H9 (cell line): ENCODE measurements around the gene PAXX. TPM values are rescaled to one million over a fixed set of nuclear protein-coding genes. Genes with fewer than 3 reads are reported as not detected.

Experiments used
- DNase-seq: peaks from one replicate; pipeline ENCODE4 v3.0.0-alpha.2; 2017
- H2AFZ ChIP-seq: one replicate; pipeline ENCODE4 v1.6.1; 2013; ENCODE audit warnings: mild to moderate bottlenecking, low read length, control low read depth, moderate library complexity
- H2AK5ac ChIP-seq: 2 replicates; pipeline ENCODE4 v1.6.1; 2013; ENCODE audit warnings: low read length, control low read depth, mixed read lengths; ENCODE audit not compliant: insufficient read length
- H2BK120ac ChIP-seq: one replicate; pipeline ENCODE4 v1.6.1; 2013; ENCODE audit warnings: low read depth, mild to moderate bottlenecking, low read length, control low read depth, inconsistent platforms; ENCODE audit not compliant: poor library complexity, severe bottlenecking
- H2BK12ac ChIP-seq: 2 replicates; pipeline ENCODE4 v1.6.1; 2013; ENCODE audit warnings: low read length, control low read depth, mixed read lengths, low read depth; ENCODE audit not compliant: insufficient read length
- H2BK15ac ChIP-seq: 2 replicates; pipeline ENCODE4 v1.6.1; 2013; ENCODE audit warnings: low read depth, low read length, control low read depth
- H2BK20ac ChIP-seq: one replicate; pipeline ENCODE4 v1.6.1; 2013; ENCODE audit warnings: low read depth, mild to moderate bottlenecking, low read length, control low read depth, inconsistent platforms; ENCODE audit not compliant: poor library complexity, severe bottlenecking
- H2BK5ac ChIP-seq: 2 replicates; pipeline ENCODE4 v1.6.1; 2013; ENCODE audit warnings: low read length, control low read depth, mixed read lengths; ENCODE audit not compliant: insufficient read length
- H3K14ac ChIP-seq: 2 replicates; pipeline ENCODE4 v1.6.1; 2013; ENCODE audit warnings: low read length, control low read depth; ENCODE audit not compliant: insufficient read depth
- H3K18ac ChIP-seq: 2 replicates; pipeline ENCODE4 v1.6.1; 2013; ENCODE audit warnings: low read depth, mild to moderate bottlenecking, mixed read lengths, low read length, control low read depth; ENCODE audit not compliant: insufficient read length
- H3K23ac ChIP-seq: 2 replicates; pipeline ENCODE4 v1.6.1; 2013; ENCODE audit warnings: low read length, control low read depth, mixed read lengths, low read depth; ENCODE audit not compliant: insufficient read length
- H3K23me2 ChIP-seq: 2 replicates; pipeline ENCODE4 v1.6.1; 2013; ENCODE audit warnings: low read depth, mild to moderate bottlenecking, mixed read lengths, low read length, control low read depth; ENCODE audit not compliant: insufficient read length, poor library complexity, severe bottlenecking
- H3K27ac ChIP-seq: 2 replicates; pipeline ENCODE4 v1.5.1; 2013; ENCODE audit warnings: low read length, control low read depth, mixed read lengths, low read depth; ENCODE audit not compliant: insufficient read length
- H3K27me3 ChIP-seq: 2 replicates; pipeline ENCODE4 v1.6.1; 2013; ENCODE audit warnings: low read length, control low read depth, inconsistent platforms; ENCODE audit not compliant: insufficient read depth
- H3K4ac ChIP-seq: 2 replicates; pipeline ENCODE4 v1.6.1; 2013; ENCODE audit warnings: low read depth, mild to moderate bottlenecking, control low read depth, inconsistent platforms, low read length, moderate library complexity
- H3K4me1 ChIP-seq: 2 replicates; pipeline ENCODE4 v1.6.1; 2013; ENCODE audit warnings: low read length, control low read depth, inconsistent platforms; ENCODE audit not compliant: insufficient read depth
- H3K4me2 ChIP-seq: 2 replicates; pipeline ENCODE4 v1.6.1; 2013; ENCODE audit warnings: low read length, control low read depth, mixed read lengths; ENCODE audit not compliant: insufficient read length, insufficient read depth
- H3K56ac ChIP-seq: 2 replicates; pipeline ENCODE4 v1.6.1; 2013; ENCODE audit warnings: low read depth, mild to moderate bottlenecking, mixed read lengths, low read length, control low read depth; ENCODE audit not compliant: insufficient read length
- H3K79me1 ChIP-seq: 2 replicates; pipeline ENCODE4 v1.6.1; 2013; ENCODE audit warnings: low read depth, mild to moderate bottlenecking, moderate library complexity, low read length, control low read depth, inconsistent platforms; ENCODE audit not compliant: insufficient read depth, poor library complexity, severe bottlenecking
- H3K79me2 ChIP-seq: 2 replicates; pipeline ENCODE4 v1.6.1; 2013; ENCODE audit warnings: low read length, control low read depth, inconsistent platforms; ENCODE audit not compliant: insufficient read depth
- H3K9ac ChIP-seq: 2 replicates; pipeline ENCODE4 v1.6.1; 2013; ENCODE audit warnings: low read length, control low read depth, mixed read lengths; ENCODE audit not compliant: insufficient read length; ENCODE audit errors: extremely low read depth
- H3K9me3 ChIP-seq: one replicate; pipeline ENCODE4 v1.6.1; 2013; ENCODE audit warnings: low read depth, low read length, inconsistent platforms; ENCODE audit not compliant: control insufficient read depth
- H3T11ph ChIP-seq: one replicate; pipeline ENCODE4 v1.6.1; 2013; ENCODE audit warnings: mild to moderate bottlenecking, low read length, control low read depth, inconsistent platforms
- H4K20me1 ChIP-seq: one replicate; pipeline ENCODE4 v1.6.1; 2013; ENCODE audit not compliant: control insufficient read depth, insufficient read length, insufficient read depth
- H4K5ac ChIP-seq: 2 replicates; pipeline ENCODE4 v1.6.1; 2013; ENCODE audit warnings: low read depth, mild to moderate bottlenecking, mixed read lengths, low read length, control low read depth; ENCODE audit not compliant: insufficient read length
- H4K8ac ChIP-seq: replicated peaks from 2 replicates; pipeline ENCODE4 v1.6.1; 2013; ENCODE audit warnings: low read length, control low read depth, mixed read lengths, low read depth; ENCODE audit not compliant: insufficient read length
- H4K91ac ChIP-seq: 2 replicates; pipeline ENCODE4 v1.6.1; 2013; ENCODE audit warnings: low read depth, mild to moderate bottlenecking, moderate library complexity, mixed read lengths, low read length, control low read depth; ENCODE audit not compliant: insufficient read length
- H3K27ac Mint-ChIP-seq, 3 experiments: 2 replicates in 2 of 3; 3 replicates in 1 of 3; pipeline ENCODE4 v1.8.0; 2020 to 2021; ENCODE audit warnings: mixed read lengths in 3 of 3, mild to moderate bottlenecking in 1 of 3, moderate library complexity in 1 of 3
- H3K27me3 Mint-ChIP-seq: 2 replicates; pipeline ENCODE4 v1.8.0; 2021; ENCODE audit warnings: low read depth, mild to moderate bottlenecking, moderate library complexity, mixed read lengths
- H3K36me3 Mint-ChIP-seq, 3 experiments: 2 replicates in 2 of 3; 3 replicates in 1 of 3; pipeline ENCODE4 v1.8.0; 2020 to 2021; ENCODE audit warnings: low read depth in 3 of 3, mixed read lengths in 3 of 3; ENCODE audit not compliant: insufficient read depth in 1 of 3
- H3K4me1 Mint-ChIP-seq, 2 experiments: 2 replicates each; pipeline ENCODE4 v1.8.0; 2020; ENCODE audit warnings: mixed read lengths in 2 of 2
- H3K4me3 Mint-ChIP-seq, 2 experiments: 2 replicates in 1 of 2; 3 replicates in 1 of 2; pipeline ENCODE4 v1.8.0; 2020 to 2021; ENCODE audit warnings: mild to moderate bottlenecking in 2 of 2, mixed read lengths in 2 of 2, moderate library complexity in 1 of 2
- H3K9me3 Mint-ChIP-seq, 2 experiments: 2 replicates in 1 of 2; 3 replicates in 1 of 2; pipeline ENCODE4 v1.8.0; 2020; ENCODE audit warnings: mild to moderate bottlenecking in 2 of 2, mixed read lengths in 2 of 2, moderate library complexity in 1 of 2
- CTCF ChIP-seq: fragments of 200-600 bp; sonication (generic); conservative IDR thresholded peaks from 3 replicates; pipeline ENCODE4 v1.8.0; 2021; ENCODE audit warnings: antibody characterized with exemption, mild to moderate bottlenecking
- WGBS: extraction: QIAGEN DNeasy Blood & Tissue Kit; methylation state at CpG from one replicate; pipeline ENCODE4 v1.1.7; 2013; ENCODE audit warnings: missing lambda C conversion rate, low lambda C conversion rate, mixed read lengths; ENCODE audit not compliant: insufficient read length; ENCODE audit errors: extremely low coverage; 5-methylcytosine and 5-hydroxymethylcytosine counted together
- total RNA-seq: library from RNA; stranded (reverse); gene quantifications from 2 replicates; pipeline ENCODE4 v1.2.1, GENCODE V29; 2021

PAXX gene
- total RNA-seq, 1 experiment from 2014 or later: 51.2 TPM

GRCh38 chr9:137021568-137021978 is 29.4 kb downstream of the PAXX start:
- H3K23me2 ChIP-seq: no peaks in the 10 kb centered on the region
- no peaks in the 10 kb centered on the region for H3K9me3 Mint-ChIP-seq
- WGBS: no CpG with 5 or more reads among the region's 6 CpGs

More at GRCh38 chr9:137021568-137021978, 29.4 kb downstream of the PAXX start:
- Mint-ChIP-seq H3K27me3 (peaks cover 2% of the 10 kb centered on the region), H3K4me3 (no peak overlapping the region; a peak in 1 of 5 replicates), H3K4me1 (peaks cover 2 to 9% of the 10 kb centered on the region in 2 experiments; a peak in 3 of 4 replicates), H3K27ac (no peak overlapping the region), H3K36me3 (peaks cover 2 to 6% (median 4%) of the 10 kb centered on the region in 3 experiments; a peak in 3 of 7 replicates)
- H2AK5ac ChIP-seq: no peak overlapping the region
- no peaks in the 10 kb centered on the region for H3K4me1 ChIP-seq
- no peak overlapping the region for H2BK12ac ChIP-seq
- no peak for TF ChIP-seq CTCF
- no peak overlapping the region for H4K91ac ChIP-seq
- H4K20me1 ChIP-seq: no peaks in the 10 kb centered on the region
- H3K14ac ChIP-seq: no peak overlapping the region
- H2BK15ac ChIP-seq: no peak overlapping the region
- no peak overlapping the region for H3K4me2 ChIP-seq
- no peak overlapping the region for H3K23ac ChIP-seq
- H3K79me1 ChIP-seq: no peaks in the 10 kb centered on the region
- H3K56ac ChIP-seq: no peak overlapping the region
- H3K9me3 ChIP-seq: no peaks in the 10 kb centered on the region
- no peak overlapping the region for H3K4ac ChIP-seq
- H2BK120ac ChIP-seq: no peak overlapping the region
- no peak overlapping the region for H3K9ac ChIP-seq
- no peaks in the 10 kb centered on the region for H3K27me3 ChIP-seq
- H3T11ph ChIP-seq: no peak overlapping the region
- DNase-seq: no peak
- H2BK20ac ChIP-seq: no peak overlapping the region
- H3K27ac ChIP-seq: no peak overlapping the region
- no peak overlapping the region for H4K8ac ChIP-seq
- no peak overlapping the region for H3K18ac ChIP-seq
- no peak overlapping the region for H2BK5ac ChIP-seq
- H2AFZ ChIP-seq: no peak overlapping the region
- H3K79me2 ChIP-seq: no peaks in the 10 kb centered on the region
- no peak overlapping the region for H4K5ac ChIP-seq
